ENCODE data around the gene THAP9. TPM values are rescaled to one million over a fixed set of nuclear protein-coding genes. Genes with fewer than 3 reads are reported as not detected.

The THAP9 gene
- total and polyA plus RNA-seq, 4 experiments from 2014 or later = 0.77 to 3.7 (median 2.5) TPM

DNA sequence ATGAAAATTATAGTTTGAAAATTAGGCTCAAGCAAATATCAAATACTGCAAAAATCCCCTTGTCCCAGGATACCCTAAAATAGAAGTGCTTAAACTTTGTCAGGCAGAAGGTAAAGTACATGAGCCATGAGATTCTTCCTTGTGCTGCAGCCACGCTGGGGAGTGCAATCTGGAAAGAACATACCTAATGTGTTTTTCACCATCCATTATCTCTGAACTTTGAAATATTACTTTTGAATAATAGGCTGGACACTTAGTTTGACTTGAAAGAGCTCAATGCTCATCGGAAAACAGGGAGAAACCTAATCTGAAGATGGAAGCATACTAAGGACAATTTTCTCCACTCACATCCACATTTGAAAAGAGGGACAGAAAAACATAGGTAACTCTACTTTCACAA is 18.9 kb downstream of the THAP9 start:
- no peak for DNase-seq
- no peak overlapping the region for H3K27ac ChIP-seq (ENCODE audit: low read depth, low read length)
- intact Hi-C loops (cut with micrococcal nuclease) = no loop called here
- POLR2A ChIA-PET (ENCODE audit: partially characterized antibody) = no interaction called here
- H3K4me1 ChIP-seq (ENCODE audit: insufficient read depth, low read length) = no peaks in the 10 kb centered on the region
- H3K4me3 Mint-ChIP-seq = no peak overlapping the region
- no peaks in the 10 kb centered on the region for H3K9me3 Mint-ChIP-seq
- no peaks in the 10 kb centered on the region for H3K9me3 ChIP-seq (ENCODE audit: control insufficient read depth in 1 of 2, low read length in 2 of 2)
- no peaks in the 10 kb centered on the region for H3K27me3 Mint-ChIP-seq
- H3K4me1 Mint-ChIP-seq = no peaks in the 10 kb centered on the region
- no peaks in the 10 kb centered on the region for H3K36me3 ChIP-seq (ENCODE audit: insufficient read depth, low read length)
- CTCF ChIA-PET (ENCODE audit: partially characterized antibody) = no interaction called here
- H3K27ac Mint-ChIP-seq = peak overlapping the region in 1 of 7 donors; percentile 12
- peaks cover 6 to 10% of the 10 kb centered on the region in 2 donors for H3K36me3 Mint-ChIP-seq
- no peak overlapping the region for H3K4me3 ChIP-seq (ENCODE audit: low read length in 2 of 2)
- H3K27me3 ChIP-seq (ENCODE audit: insufficient read depth, low read length) = no peaks in the 10 kb centered on the region

DNA sequence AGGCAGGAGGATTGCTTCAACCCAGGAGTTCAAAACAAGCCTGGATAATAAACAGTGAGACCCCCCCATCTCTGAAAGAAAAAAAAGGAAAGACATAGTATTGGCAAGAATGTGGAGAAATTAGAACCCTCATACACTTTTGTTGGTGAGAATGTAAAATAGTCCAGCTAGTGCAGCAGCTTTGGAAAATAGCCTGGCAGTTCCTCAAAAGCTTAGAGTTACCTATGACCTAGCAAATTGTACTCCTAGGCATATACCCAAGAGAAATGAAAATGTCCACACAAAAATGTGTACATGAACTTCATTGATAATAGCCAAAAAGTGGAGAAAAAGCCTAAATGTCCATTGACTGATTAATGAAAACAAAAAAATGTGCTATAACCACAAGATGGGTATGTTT is 21.3 kb downstream of the THAP9 start:
- ChIA-PET CTCF (ENCODE audit: partially characterized antibody) (no interaction called here), POLR2A (ENCODE audit: partially characterized antibody) (no interaction called here)
- H3K4me3 ChIP-seq (ENCODE audit: low read length in 2 of 2) = no peak overlapping the region
- H3K9me3 ChIP-seq (ENCODE audit: control insufficient read depth in 1 of 2, low read length in 2 of 2) = no peaks in the 10 kb centered on the region
- intact Hi-C loops (cut with micrococcal nuclease) = no loop called here
- no peaks in the 10 kb centered on the region for H3K36me3 ChIP-seq (ENCODE audit: insufficient read depth, low read length)
- no peaks in the 10 kb centered on the region for H3K9me3 Mint-ChIP-seq
- no peak overlapping the region for H3K27ac ChIP-seq (ENCODE audit: low read depth, low read length)
- H3K4me3 Mint-ChIP-seq = no peak overlapping the region
- no peak for DNase-seq
- no peaks in the 10 kb centered on the region for H3K4me1 ChIP-seq (ENCODE audit: insufficient read depth, low read length)
- peaks cover 0 to 8% of the 10 kb centered on the region in 2 donors for H3K36me3 Mint-ChIP-seq
- no peaks in the 10 kb centered on the region for H3K27me3 ChIP-seq (ENCODE audit: insufficient read depth, low read length)
- no peaks in the 10 kb centered on the region for H3K27me3 Mint-ChIP-seq
- no peaks in the 10 kb centered on the region for H3K4me1 Mint-ChIP-seq
- H3K27ac Mint-ChIP-seq = peak overlapping the region in 1 of 7 donors; percentile 70

DNA sequence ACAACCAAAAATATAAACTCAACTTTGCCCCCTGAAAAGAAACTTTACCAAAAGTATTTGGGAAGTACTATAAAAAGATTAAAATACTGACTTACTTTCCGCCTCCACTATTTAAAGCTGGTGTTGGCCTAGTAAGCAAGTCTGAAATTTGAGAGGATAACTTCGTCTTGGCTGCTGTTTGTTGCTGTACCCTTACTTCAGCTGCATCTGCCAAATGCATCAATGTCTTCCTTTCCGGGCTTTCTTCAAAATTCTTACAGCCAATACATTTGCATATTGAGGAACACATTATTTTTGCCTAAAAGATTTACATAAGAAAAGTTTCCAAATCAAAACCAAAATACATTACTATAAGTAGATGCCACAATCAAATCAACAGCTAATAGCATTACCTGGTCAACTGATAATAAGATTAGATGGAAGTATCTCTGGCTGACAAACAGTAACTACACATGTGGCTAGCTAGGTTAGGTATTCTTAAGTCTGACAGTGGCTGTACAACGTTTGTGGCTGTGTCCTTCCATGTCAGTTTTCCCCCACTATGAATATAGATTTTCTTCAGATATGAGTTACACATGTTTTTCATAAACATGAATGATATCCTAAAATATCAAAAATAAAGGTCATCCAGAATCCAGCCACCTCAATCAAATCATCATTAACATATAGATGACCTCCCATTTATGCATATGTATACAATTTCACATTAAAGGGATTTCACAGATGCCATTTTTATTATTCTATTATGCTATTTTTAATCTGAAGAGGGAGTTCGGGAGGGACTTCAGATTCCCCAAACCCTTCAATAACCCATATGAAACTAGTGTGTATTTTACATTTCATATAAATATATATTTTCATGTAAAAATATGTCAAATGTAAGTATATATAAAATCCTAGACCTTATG is 30.6 kb downstream of the THAP9 start:
- intact Hi-C loops (cut with micrococcal nuclease) = no loop called here
- no peak overlapping the region for H3K4me3 Mint-ChIP-seq
- H3K27ac Mint-ChIP-seq = peak overlapping the region in 2 of 7 donors; percentile 31 to 49
- no peaks in the 10 kb centered on the region for H3K4me1 ChIP-seq (ENCODE audit: insufficient read depth, low read length)
- H3K36me3 ChIP-seq (ENCODE audit: insufficient read depth, low read length) = peaks cover 16% of the 10 kb centered on the region
- no peak for DNase-seq
- no peaks in the 10 kb centered on the region for H3K4me1 Mint-ChIP-seq
- no peaks in the 10 kb centered on the region for H3K9me3 Mint-ChIP-seq
- H3K36me3 Mint-ChIP-seq = peaks cover 27 to 52% of the 10 kb centered on the region in 2 donors
- ChIA-PET CTCF (ENCODE audit: partially characterized antibody) (no interaction called here), POLR2A (ENCODE audit: partially characterized antibody) (no interaction called here)
- no peaks in the 10 kb centered on the region for H3K9me3 ChIP-seq (ENCODE audit: control insufficient read depth in 1 of 2, low read length in 2 of 2)
- no peaks in the 10 kb centered on the region for H3K27me3 Mint-ChIP-seq
- H3K27ac ChIP-seq (ENCODE audit: low read depth, low read length) = no peak overlapping the region
- no peak overlapping the region for H3K4me3 ChIP-seq (ENCODE audit: low read length in 2 of 2)
- no peaks in the 10 kb centered on the region for H3K27me3 ChIP-seq (ENCODE audit: insufficient read depth, low read length)

DNA sequence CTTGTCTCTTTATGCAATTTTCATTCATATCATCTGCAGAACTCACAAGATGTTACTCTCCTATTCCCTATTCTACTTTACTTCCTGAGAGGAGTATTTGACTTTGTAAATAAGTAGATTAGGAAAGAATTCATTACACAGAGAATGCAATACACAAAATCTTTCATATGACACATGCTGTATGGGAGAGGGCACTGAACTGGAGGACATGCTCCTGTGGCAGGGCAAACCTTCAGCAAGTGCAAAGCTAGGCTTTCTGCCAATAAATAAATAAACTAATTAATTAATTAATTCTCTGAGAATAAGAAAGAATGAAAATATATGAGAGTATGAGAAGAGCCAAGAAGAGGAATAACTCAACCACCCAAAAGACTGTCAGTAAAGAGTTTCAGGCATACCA is 33.9 kb downstream of the THAP9 start:
- Mint-ChIP-seq H3K36me3 (peaks cover 36 to 64% of the 10 kb centered on the region in 2 donors), H3K4me1 (no peaks in the 10 kb centered on the region), H3K4me3 (no peak overlapping the region), H3K27ac (no peak overlapping the region), H3K9me3 (no peaks in the 10 kb centered on the region), H3K27me3 (no peaks in the 10 kb centered on the region)
- no peak overlapping the region for H3K27ac ChIP-seq (ENCODE audit: low read depth, low read length)
- POLR2A ChIA-PET (ENCODE audit: partially characterized antibody) = no interaction called here
- no peaks in the 10 kb centered on the region for H3K27me3 ChIP-seq (ENCODE audit: insufficient read depth, low read length)
- H3K36me3 ChIP-seq (ENCODE audit: insufficient read depth, low read length) = peaks cover 29% of the 10 kb centered on the region
- CTCF ChIA-PET (ENCODE audit: partially characterized antibody) = no interaction called here
- no peak overlapping the region for H3K4me3 ChIP-seq (ENCODE audit: low read length in 2 of 2)
- no peaks in the 10 kb centered on the region for H3K4me1 ChIP-seq (ENCODE audit: insufficient read depth, low read length)
- intact Hi-C loops (cut with micrococcal nuclease) = no loop called here
- no peak for DNase-seq
- no peaks in the 10 kb centered on the region for H3K9me3 ChIP-seq (ENCODE audit: control insufficient read depth in 1 of 2, low read length in 2 of 2)

DNA sequence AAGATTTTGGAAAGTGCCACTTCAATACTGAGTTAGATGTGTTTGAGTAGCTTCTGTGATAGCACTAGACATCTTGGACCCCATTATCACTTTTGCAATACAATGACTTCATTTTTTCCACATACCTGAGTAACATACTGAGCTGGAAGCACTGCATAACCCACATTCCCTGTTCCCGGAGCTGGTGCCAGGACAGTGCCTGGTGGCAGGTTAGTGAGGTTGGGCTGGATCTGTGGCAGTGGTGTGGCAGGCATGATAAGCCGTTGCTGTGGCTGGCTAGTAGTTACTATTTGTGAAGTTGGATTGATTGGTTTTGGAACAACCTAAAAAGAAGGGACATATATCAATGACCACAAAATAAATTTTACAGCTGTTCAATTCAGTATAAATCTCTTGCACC is 38.9 kb downstream of the THAP9 start:
- H3K4me3 ChIP-seq (ENCODE audit: low read length in 2 of 2) = no peak overlapping the region
- Mint-ChIP-seq H3K27ac (peak overlapping the region in 1 of 7 donors; percentile 7), H3K4me3 (no peak overlapping the region), H3K9me3 (no peaks in the 10 kb centered on the region), H3K4me1 (peaks cover 0 to 5% (median 0%) of the 10 kb centered on the region in 4 donors), H3K27me3 (no peaks in the 10 kb centered on the region), H3K36me3 (peaks cover 45 to 70% of the 10 kb centered on the region in 2 donors)
- intact Hi-C loops (cut with micrococcal nuclease) = no loop called here
- POLR2A ChIA-PET (ENCODE audit: partially characterized antibody) = no interaction called here
- H3K27me3 ChIP-seq (ENCODE audit: insufficient read depth, low read length) = no peaks in the 10 kb centered on the region
- DNase-seq = no peak
- no peaks in the 10 kb centered on the region for H3K9me3 ChIP-seq (ENCODE audit: control insufficient read depth in 1 of 2, low read length in 2 of 2)
- CTCF ChIA-PET (ENCODE audit: partially characterized antibody) = interaction anchor here (0.8 to 0.9 kb wide), 3 partner anchors 11 to 96 kb away, joined by 3 read pairs; partner anchors contain the start of gene COPS4
- H3K27ac ChIP-seq (ENCODE audit: low read depth, low read length) = no peak overlapping the region
- no peaks in the 10 kb centered on the region for H3K4me1 ChIP-seq (ENCODE audit: insufficient read depth, low read length)
- H3K36me3 ChIP-seq (ENCODE audit: insufficient read depth, low read length) = peaks cover 22% of the 10 kb centered on the region

DNA sequence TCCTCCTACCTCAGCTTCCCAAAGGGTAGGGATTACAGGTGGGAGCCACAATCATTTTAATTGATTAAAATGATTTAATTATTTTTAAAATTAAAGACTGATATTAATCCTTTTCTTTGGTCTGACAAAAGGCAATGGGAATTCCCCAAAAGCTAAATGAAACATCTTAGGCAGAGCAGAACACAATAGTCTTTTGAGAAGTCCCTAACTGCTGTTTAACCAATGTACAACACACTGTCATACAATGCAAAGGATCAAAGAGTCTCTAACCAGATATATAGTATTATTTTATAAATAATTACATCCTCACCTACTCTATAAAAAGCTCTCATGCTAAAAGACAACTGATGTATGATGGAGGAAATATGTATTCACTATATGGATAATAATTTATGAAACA is 47.0 kb downstream of the THAP9 start:
- Histone ChIP-seq H3K4me3 (ENCODE audit: low read length in 2 of 2) (no peak overlapping the region), H3K27ac (ENCODE audit: low read depth, low read length) (no peak overlapping the region), H3K4me1 (ENCODE audit: insufficient read depth, low read length) (no peaks in the 10 kb centered on the region), H3K36me3 (ENCODE audit: insufficient read depth, low read length) (peaks cover 4% of the 10 kb centered on the region), H3K27me3 (ENCODE audit: insufficient read depth, low read length) (no peaks in the 10 kb centered on the region), H3K9me3 (ENCODE audit: control insufficient read depth in 1 of 2, low read length in 2 of 2) (no peaks in the 10 kb centered on the region)
- Mint-ChIP-seq H3K27ac (no peak overlapping the region), H3K4me3 (no peak overlapping the region), H3K27me3 (no peaks in the 10 kb centered on the region), H3K4me1 (peaks cover 0 to 4% (median 3%) of the 10 kb centered on the region in 4 donors), H3K36me3 (peaks cover 18 to 23% of the 10 kb centered on the region in 2 donors), H3K9me3 (no peaks in the 10 kb centered on the region)
- POLR2A ChIA-PET (ENCODE audit: partially characterized antibody) = no interaction called here
- CTCF ChIA-PET (ENCODE audit: partially characterized antibody) = no interaction called here
- DNase-seq = no peak
- intact Hi-C loops (cut with micrococcal nuclease) = no loop called here

DNA sequence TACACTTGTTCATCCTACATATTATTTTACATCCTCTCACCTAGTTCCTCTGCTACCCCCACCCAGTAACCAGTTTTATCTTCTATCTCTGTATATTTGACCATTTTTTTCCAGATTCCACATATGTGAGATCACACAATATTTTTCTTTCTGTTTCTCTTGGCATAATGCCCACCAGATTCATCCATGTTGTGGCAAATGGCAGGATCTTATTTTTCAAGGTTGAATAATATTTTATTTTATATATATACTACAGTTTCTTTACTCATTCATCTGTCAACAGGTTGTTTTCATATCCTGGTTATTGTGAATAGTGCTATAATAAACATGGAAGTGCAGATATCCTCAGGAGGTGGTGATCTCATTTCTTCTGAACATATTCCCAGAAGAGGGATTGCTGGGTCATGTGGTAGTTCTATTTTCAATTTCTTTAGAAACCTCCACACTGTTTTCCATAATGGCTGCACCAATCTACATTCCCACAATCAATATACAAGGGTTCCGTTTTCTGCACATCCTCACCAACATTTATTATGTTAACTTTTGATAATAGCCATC is 48.2 kb downstream of the THAP9 start:
- ChIA-PET CTCF (ENCODE audit: partially characterized antibody) (no interaction called here), POLR2A (ENCODE audit: partially characterized antibody) (no interaction called here)
- H3K27me3 Mint-ChIP-seq = no peaks in the 10 kb centered on the region
- Histone ChIP-seq H3K4me1 (ENCODE audit: insufficient read depth, low read length) (no peaks in the 10 kb centered on the region), H3K27ac (ENCODE audit: low read depth, low read length) (no peak overlapping the region), H3K9me3 (ENCODE audit: control insufficient read depth in 1 of 2, low read length in 2 of 2) (no peaks in the 10 kb centered on the region), H3K36me3 (ENCODE audit: insufficient read depth, low read length) (peaks cover 4% of the 10 kb centered on the region), H3K4me3 (ENCODE audit: low read length in 2 of 2) (no peak overlapping the region), H3K27me3 (ENCODE audit: insufficient read depth, low read length) (no peaks in the 10 kb centered on the region)
- no peak overlapping the region for H3K27ac Mint-ChIP-seq
- peaks cover 19 to 20% of the 10 kb centered on the region in 2 donors for H3K36me3 Mint-ChIP-seq
- peaks cover 0 to 3% (median 0%) of the 10 kb centered on the region in 8 donors for H3K9me3 Mint-ChIP-seq
- peaks cover 0 to 4% (median 2%) of the 10 kb centered on the region in 4 donors for H3K4me1 Mint-ChIP-seq
- DNase-seq = no peak
- H3K4me3 Mint-ChIP-seq = no peak overlapping the region
- intact Hi-C loops (cut with micrococcal nuclease) = no loop called here

All from CD4-positive, alpha-beta memory T cell (primary cell).